Activated CD8-positive, alpha-beta memory T cell treated with anti-CD3 and anti-CD28 coated beads, Interleukin-2, amount 50 U/mL, for 1 hour (primary cell): ENCODE measurements around the gene GAB1.

Experiments
- DNase-seq: peaks from one replicate; pipeline ENCODE4 v3.0.0-alpha.2; 2020; ENCODE audit errors: extremely low read depth

The GAB1 gene

DNA sequence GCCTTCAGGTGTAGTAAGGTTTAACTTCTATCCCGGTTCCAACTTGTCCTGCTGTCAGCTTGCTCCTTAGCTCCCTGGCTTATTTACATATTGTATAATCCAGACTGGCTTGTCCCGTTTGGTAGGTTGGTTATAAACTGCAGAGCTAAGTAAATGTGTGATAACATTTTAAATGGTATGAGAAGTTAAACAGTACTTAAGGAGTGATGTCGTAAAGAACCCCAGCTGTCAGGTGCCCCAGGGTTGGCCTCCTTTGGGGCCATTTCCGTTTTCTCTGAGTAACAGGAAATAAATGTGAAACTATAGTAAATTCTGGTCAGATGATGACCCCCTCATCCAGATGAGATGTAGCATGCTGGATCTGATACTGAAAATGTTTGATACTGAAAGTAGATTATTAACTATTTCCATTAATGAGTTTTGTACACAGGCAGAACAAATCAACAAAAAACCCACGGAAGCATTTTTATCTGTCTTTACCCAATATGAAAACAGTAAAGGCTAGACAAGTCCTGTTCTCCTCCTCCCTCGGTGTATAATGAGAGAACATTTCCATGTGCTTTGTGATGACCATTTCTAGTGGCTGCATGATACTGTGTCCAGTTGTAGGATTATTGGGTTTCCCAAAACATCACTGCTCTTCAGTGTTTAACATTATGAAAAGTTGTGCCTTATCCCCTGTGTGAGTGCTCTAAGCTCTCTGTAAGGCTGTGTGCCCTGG is 22.4 kb downstream of the GAB1 start:
- no peak for DNase-seq

DNA sequence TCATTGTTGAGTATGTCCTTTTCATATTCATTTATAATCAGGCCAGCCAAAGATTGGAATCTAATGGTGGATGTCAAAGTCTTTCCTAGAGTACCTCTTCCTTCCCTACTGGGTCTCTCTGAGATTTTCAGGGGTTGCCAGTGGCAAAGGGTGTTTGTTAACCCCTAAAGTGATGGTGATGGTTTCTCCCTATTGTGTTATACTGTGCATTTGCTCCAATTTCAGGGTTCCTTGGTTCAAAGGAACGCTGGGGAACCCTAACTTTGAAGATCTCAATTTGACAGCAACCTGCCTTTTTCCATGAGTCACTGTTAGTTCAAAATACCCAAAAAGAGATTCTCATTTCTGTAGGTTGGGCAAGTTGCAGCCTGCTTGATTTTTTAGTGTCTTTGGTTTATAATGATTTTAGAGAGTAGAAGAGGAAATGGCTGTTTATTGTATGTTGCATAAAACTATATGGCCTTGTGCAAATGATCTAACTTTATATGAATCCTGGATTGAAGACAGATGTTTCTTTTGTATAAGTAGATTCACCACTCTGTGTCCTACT is 23.0 kb downstream of the GAB1 start:
- no peak for DNase-seq

DNA sequence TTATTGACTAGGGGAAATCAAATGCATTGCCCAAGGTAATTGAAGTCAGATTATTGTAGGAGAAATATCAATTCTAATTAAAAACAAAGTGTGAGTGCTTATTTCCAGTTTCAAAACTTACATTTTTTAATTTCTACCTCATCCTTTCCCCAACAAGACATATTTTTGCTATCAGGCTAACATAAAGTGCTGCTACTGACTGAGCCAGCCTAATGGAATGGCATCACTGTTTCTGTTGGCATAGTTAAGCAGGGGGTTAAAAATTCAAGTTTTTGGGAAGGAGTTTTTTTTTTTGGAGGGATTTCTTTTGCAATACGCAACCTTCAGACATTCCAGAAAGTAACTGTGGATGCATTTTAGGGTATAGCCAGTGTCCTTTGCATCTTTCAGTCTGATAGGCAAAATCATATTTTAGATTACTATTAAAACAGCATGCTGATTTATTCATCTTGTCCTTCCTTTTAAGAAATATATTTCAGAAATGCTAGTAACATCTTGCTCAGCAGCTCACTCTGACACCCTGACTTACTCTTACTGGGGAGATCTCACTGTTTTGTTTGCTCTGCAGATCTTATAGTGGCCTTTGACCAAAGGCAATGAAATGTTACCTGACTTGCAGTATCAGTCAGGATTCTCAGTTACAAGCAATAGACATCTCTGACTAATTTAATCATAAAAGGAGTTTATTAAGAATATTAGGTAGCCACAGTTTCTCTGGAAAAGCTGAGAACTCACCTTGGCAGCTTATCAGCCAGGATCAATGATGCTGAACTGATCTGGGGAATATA is 24.4 kb downstream of the GAB1 start:
- DNase-seq = no peak

DNA sequence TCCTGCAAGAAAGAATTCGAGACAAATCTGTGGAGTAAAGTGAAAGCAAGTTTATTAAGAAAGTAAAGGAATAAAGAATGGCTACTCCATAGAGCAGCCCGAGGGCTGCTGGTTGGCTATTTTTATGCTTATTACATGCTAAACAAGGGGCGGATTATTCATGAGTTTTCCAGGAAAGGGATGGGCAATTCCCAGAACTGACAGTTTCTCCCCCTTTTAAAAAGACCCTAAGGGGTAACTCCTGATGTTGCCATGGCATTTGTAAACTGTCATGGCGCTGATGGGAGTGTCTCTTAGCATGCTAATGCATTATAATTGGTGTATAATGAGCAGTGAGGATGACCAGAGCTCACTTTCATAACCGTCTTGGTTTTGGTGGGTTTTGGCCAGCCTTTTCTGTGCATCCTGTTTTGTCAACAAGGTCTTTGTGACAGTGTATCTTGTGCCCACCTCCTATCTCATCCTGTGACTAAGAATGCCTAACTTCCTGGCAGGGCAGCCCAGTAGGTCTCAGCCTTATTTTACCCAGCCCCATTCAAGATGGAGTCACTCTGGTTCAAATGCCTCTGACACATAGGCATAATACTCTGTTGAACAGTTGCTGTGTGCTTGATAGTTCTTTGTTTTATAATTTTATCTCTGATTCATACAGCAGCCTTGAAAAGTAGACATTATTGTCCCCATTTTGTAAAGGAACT is 25.8 kb downstream of the GAB1 start:
- DNase-seq = no peak

DNA sequence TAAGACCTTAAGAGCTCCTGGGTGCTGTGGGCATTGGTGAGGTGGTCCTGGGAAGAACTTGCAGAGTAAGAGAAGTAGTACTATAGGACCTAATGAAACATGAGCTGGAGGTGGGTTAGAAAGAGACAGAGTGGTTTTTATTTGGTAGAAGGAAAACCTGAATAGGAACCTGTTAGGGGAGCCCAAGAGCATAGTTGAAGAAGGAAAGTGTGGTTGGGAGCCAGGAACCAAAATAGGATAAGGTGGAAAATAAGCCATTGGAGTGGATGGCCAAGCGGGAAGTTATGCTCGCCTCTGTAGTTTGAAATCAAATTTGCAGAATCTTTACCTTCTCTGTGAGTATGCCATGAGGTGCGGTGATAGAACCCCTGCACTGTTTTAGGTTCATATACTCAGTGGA is 26.7 kb downstream of the GAB1 start:
- DNase-seq = no peak

DNA sequence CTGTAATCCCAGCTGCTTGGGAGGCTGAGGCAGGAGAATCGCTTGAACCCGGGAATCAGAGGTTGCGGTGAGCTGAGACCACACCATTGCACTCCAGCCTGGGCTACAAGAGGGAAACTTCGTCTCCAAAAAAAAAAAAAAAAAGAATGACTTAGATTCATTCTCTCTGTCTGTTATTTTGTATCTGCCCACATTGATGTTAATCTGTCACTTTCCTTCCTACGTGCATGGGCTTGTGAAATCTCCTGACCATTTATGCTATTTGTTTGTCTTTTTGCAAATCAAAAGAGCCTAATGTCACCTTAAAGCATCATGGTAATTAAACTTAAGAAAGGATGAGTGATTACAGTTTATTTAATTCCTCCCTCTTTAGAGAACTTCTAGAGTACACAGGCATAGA is 27.4 kb downstream of the GAB1 start:
- DNase-seq = no peak

DNA sequence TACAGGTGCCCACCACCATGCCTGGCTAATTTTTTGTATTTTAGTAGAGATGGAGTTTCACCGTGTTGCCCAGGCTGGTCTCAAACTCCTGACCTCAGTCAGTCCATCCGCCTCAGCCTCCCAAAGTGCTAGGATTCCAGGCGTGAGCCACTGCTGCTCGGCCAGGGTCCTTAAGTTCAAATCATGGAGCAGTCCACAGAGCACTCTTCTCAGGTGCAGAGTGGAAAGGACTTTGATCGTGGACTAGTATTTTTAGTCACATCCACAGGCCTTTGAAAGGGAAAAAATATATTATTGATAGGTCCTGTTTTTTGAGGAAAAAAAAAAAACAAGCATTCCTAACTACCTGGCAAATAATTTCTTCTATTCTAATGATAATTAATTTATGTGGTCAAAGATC is 31.2 kb downstream of the GAB1 start:
- no peak for DNase-seq

DNA sequence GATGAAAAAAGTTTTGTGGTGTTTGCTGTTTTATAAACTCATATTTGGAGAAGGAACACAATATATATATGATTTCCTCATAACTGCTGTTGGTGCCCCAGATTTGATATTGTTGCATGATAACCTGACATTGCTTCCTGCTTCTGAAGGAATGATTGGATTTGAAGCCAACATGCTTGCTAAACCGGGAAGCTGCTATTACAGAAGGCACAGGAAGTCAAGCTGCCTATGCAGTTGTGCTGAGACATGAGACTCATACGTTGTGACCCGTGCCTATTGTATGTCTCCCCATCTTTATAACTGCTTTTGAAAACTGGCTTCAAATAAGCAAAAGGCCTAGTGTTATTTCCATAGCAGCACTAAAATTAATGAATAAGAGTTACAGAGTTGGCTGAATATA is 32.9 kb downstream of the GAB1 start:
- DNase-seq = no peak

DNA sequence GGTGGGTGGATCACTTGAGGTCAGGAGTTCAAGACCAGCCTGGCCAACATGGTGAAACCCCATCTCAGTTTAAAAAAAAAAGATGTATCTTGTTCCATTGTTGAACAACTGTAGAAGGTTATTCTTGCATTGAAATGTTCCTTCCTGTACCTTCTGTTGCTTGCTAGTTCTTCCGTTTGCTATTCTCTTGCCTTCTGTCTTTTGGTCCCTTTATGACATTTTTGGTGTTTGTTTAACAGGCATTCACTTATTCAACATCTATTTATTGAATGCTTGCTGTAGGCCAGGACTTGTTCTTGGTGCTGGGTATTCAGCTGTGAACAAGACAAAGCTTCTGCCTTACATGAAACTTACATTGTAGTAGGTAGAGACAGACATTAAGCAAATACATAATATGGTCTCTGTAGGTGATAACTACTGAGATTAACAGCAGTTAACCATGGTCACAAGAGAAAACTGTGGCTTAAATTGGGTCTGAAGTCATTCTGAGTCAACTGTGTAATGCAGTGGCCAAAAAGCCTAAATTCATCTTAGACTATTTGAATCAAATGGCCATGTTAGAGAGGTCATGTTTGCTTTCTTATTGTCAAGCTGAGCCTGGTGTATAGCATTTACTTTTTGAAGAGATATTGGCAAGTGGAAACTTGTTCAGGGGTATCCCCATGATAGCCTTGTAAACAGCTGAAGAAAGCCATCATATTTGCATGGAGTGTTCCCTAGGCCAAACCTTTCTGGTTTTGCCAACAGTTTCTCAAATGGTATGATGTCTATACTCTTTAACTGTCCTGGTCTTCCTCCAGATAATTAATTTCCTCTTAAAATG is 35.6 kb downstream of the GAB1 start:
- DNase-seq = no peak

DNA sequence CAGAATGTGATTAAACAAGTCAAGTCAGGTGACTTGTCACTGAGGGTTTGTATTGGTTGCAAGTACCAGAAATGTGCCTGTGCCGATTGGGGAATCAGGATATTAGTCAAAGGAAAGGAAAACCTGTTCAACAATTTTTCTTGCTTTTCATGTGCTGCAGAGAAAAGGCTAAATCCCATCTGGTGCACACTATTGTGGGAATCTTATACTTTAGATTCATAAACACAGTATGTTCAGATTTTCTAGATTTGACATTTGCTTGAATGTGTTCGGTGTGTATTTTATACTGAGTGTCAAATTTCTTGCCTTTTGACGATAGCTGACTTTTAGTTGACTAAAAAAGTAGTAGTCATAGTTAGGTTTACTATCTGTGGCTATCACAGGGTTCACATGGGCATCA is 37.6 kb downstream of the GAB1 start:
- DNase-seq = no peak

DNA sequence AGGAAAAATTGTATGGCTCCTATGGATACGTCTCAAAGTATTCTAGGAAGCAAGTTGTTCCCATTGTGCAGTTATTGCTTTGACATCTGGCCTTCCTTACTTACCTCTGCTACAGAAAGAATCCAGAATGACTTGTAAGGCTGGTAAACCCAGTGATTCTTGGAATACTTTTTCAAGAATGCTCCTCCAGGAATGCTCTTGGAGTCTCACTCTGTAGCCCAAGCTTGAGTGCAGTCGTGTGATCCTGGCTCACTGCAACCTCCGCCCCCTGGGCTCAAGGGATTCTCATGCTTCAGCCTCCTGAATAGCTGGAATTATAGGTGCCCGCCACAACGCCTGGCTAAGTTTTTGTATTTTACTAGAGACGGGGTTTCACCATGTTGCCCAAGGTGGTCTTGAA is 38.1 kb downstream of the GAB1 start:
- no peak for DNase-seq

DNA sequence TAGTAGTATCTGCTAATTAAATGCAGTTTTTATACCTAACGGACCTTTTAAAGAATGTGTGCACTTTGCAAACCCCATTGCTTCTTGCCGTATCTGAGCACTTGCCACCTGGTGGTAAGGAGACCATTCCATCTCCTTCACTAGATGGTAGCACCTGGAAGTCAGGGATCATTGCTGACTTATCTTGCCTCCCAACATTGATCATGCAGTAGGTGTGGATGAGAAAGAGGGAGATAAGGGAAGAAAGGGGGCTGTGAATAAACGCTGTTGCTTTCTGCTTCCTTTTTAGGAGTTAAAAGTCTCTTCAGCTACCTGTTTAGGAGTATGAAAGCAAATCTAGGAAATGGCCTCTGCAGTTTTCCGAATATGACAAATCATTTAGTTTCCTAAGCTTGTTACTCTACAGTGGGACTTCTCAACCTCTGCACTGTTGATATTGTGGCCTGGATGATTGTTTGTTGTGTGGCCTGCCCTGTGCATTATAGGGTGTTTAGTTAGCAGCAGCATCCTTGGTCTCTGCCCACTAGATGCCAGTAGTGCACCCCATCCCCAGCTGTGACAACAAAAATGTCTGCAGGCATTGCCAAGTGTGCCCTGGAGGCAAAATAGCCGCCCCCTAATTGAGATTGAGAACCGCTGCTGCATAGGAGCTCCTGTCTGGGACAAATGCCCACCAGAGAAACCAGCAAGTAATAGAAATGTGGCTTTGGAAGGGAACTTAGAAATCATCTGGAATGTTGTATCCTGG is 38.8 kb downstream of the GAB1 start:
- no peak for DNase-seq

DNA sequence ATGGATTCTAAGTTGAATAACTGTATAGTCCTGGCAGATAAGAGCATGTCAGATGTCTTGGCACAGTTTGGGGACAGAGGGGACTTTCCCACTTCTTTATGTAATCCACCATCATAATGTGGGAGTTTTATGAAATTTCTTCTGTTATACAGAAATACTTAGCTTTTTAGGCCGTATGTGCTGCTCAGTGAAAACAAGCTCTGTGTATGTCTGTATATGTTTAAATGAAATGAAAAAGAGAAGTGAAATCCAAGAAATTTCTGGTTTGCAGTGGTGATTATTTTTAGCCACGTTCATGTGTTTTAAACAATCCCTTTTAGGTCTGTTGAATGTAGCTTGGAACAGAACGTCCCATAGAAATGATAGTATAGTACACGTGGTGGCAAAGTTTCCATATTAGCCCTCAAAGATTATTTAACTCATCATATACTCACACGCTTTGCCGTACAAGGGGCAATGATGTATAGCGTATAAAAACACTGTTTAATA is 41.0 kb downstream of the GAB1 start:
- DNase-seq = no peak

DNA sequence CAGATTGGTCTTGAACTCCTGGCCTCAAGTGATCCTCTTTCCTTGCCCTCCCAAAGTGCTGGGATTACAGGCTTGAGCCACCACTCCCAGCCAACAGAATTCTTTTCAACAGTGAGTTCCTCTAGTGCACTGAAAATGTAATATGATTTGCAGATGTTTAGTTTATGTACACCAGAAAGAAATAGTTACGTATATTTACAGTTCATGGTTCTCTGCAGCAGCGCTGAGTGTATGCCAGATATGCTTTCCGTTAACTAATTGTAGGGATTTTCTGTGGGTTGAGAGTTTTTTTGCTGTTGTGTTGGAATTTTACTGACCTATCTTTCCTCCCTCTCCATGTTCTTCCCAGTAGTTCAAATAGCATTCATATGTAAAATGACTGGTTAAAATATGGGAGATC is 44.0 kb downstream of the GAB1 start:
- DNase-seq = no peak

DNA sequence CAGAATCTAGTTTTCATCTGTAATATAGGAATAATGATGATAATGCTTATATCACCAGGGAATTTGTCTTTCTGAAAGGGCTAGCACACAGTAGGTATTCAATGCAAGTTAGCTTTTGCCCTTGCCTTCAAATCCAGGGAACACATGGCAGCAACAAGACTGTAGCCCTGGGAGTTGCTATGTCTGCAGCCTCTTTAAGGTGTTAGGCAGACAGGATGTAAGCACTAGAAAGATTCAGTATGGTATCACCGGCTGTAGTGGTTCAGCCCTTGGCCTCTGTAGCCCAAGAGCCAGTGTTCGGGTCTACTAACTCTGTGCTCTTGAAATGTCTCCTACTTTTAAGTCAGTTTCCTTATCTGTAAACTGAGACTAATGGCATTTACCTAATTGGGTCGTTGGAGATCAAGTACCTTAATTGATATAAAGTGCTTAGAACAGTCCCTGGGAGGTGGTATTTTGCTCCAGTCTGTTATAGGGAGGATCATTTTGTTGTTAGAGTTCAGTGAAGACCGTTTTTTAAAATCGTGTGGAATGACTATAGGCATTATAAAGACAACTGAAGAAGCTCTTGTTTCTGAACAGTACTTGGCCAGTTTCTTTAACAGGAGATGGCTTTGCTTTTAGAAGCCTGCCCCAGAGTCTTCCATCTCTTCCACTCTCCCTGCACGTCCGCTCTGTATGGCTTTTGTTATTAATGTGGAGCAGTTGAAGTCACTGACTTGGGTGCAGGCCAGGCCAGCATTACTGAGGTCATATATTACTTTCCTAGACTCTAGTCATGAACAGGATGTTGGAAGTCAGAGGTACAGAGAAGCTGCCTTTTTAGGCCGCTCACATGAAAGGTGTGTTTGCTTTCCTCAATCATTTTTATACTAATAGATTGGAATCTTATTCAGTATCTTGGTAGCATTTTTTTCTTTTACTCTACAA is 44.8 kb downstream of the GAB1 start:
- DNase-seq = no peak

DNA sequence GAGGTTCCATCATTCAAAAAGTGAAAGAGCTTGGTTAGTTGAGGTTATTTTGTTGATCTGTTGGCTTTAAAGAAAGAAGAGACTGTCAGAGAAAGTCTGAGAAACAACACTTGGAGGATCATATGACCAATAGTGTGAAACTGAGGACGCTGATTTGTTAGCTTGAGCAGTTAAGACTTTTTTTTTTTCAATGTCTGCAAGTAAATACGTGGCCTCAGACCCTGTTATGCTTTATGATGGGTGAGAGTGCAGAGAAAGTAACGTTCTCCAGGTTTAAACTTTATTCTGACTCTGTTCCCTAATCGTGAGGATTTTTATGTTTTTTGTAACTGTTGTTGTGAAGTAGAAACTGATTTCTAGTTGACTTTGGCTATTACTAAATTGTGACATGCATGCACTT is 45.9 kb downstream of the GAB1 start:
- no peak for DNase-seq

DNA sequence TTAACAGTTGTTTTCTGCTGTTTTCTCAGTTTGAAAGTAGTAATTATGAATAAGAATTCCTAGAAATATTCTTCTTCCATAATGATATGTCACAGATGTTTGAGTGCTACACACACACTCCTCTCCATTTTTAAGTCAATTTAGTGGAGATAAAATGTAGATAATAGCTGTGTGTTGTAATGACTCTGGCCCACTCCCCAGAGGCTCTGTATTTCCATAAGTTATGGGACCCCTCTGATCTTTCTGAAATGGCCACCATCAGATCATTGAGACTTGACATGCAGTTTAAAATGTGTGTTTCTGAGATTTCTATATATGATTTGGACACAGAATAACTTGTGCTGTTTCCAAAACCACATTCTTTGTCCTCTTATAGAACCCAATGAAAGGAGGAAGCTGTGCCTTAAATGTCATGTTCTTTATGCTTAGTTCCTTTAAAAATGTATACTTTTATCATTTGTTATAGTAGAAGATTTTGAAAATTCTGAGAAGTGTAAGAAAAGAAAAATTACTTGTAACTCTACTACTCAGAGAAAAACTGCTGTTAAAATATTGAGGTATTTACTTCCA is 46.4 kb downstream of the GAB1 start:
- no peak for DNase-seq

DNA sequence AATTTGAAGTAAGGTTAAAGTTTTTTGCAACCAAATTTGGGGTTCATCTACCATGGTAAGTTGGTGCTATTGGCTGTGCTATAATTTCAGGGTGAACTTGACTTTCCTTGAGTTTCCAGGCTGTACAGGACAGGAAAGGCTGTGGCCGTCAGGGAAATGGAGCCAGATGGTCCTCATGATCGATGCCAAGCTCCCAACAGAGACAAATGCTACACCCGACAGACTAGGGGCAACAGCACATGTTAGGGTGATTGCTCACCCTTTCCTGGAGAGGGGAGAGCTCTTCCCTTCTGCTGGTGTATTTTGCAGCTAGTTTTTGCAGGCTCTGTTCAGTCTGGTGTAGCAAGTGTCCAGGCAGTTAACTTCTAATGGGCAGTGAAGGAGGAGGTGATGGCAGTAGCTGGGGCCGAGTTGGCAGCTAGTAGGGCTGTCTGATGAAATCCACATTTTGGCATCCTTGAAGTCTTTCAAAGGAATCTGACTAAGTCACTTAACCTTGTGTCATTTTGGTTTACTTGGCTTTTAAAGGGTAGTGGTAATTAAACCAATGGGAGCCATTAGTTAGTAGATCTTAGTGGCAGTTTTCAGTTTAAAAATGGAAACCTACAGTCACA is 47.8 kb downstream of the GAB1 start:
- DNase-seq = no peak

DNA sequence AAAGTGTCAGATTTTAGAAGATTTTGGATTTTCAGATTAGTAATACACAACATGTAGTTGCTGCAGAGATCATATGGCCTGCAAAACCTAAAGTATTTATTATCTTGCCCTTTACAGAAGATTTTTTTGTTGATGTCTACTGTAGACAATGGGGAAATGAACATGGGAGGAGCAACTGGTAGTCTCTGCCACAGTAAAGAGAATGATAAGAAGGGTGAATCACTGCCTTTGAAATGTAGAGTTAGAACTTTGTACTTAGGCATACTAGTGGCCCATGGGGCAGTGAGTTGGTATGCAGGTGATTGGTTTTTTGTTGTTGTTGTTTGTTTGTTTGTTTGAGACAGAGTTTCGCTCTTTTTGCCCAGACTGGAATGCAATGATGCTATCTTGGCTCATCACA is 50.1 kb downstream of the GAB1 start:
- DNase-seq = no peak
